Motor neuron (in vitro differentiated cells): Measurements from ENCODE around the gene GPR26. TPM values are rescaled to one million over a fixed set of nuclear protein-coding genes. Genes with fewer than 3 reads are reported as not detected.

Experiments used
- ATAC-seq, 8 experiments: fragments of 200-7000 bp; cut with Tn5 transposase; replicated peaks in 6 of 8; 2 replicates each; pipeline ENCODE4 v1.8.0; 2021; ENCODE audit warnings: mild to moderate bottlenecking in 8 of 8, moderate library complexity in 8 of 8
- H3K27ac ChIP-seq, 2 donors: fragments of 250-450 bp; sonication (Bioruptor Pico); 2 replicates each; pipeline ENCODE4 v1.9.0; 2021; ENCODE audit warnings: antibody characterized with exemption in 2 of 2, mild to moderate bottlenecking in 2 of 2, moderate library complexity in 1 of 2
- H3K4me1 ChIP-seq, 2 donors: fragments of 250-450 bp; sonication (Bioruptor Pico); replicated peaks in 1 of 2; 2 replicates each; pipeline ENCODE4 v1.6.1; 2021; ENCODE audit warnings: antibody characterized with exemption in 2 of 2, mild to moderate bottlenecking in 2 of 2, moderate library complexity in 1 of 2
- H3K4me3 ChIP-seq, 5 donors: fragments of 250-450 bp; sonication (Bioruptor Pico); 2 replicates each; pipeline ENCODE4 v1.9.0; 2021; ENCODE audit warnings: antibody characterized with exemption in 5 of 5, mild to moderate bottlenecking in 5 of 5, moderate library complexity in 4 of 5
- WGBS, 10 experiments: fragments of 450-650 bp; shearing (Covaris generic); methylation state at CpG; one replicate each; pipeline ENCODE4 v1.0.0; 2022; 5-methylcytosine and 5-hydroxymethylcytosine counted together
- in situ Hi-C, 9 experiments: fragments of 400-800 bp; cut with MboI; loops; one replicate each; pipeline ENCODE4 v1.15.0; 2021; ENCODE audit warnings: low sequenced_read_pairs in 9 of 9, low pct_unique_long_range_greater_than_20kb in 2 of 9; ENCODE audit not compliant: unreplicated experiment in 9 of 9
- total RNA-seq, 8 experiments: library from RNA; unstranded; fragments of 300-600 nt; gene quantifications; 2 replicates each; pipeline versions ENCODE4 v1.2.3 to v1.2.4, GENCODE V29; 2022

Gene GPR26
- total RNA-seq, 8 experiments from 2014 or later = 0.04 to 0.36 (median 0.14) TPM

DNA sequence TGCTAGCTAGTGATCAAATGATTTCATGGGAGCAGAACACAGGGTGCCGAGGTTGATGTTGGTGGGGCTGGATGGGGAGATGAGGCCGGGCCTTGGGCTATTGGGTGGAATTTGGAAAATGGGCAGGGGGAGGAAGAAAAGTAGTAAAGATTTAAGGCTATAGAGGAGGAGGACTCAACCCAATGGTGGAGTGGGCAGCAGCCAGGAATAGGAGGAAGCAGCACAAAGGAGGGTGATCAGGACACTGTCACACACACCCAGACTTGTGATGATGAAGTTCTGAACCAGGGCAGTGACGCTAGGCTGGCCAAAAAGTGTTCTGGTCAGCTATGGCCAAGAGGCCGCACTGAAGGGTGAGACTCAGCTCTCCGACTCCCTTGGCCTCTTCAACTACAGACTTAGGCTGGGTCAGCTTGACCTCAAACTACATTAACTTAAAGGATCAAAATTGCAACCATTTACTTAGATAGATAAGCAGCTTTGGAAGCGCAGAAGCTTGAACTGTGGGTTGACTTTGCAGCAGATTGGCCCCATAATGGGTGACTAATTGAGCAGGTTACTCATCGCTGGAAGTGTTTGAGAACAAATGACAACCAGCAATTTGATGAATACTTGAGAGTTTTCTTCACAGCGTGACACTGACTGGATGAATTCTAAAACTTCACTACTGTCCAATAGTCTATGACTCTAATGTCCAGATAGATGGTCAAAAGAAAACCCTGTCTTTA is 29.4 kb upstream of the GPR26 start:
- peaks cover 0 to 4% of the 10 kb centered on the region in 2 donors for H3K4me1 ChIP-seq
- WGBS, 10 experiments = 7 to 89% (median 37%) methylated on average over 2 to 7 of the region's 8 CpGs; no CpG with 5 or more reads in 1 of the 10 experiments
- H3K27ac ChIP-seq = no peak overlapping the region
- no peak for ATAC-seq
- no peak overlapping the region for H3K4me3 ChIP-seq
- in situ Hi-C loops = no loop called here

DNA sequence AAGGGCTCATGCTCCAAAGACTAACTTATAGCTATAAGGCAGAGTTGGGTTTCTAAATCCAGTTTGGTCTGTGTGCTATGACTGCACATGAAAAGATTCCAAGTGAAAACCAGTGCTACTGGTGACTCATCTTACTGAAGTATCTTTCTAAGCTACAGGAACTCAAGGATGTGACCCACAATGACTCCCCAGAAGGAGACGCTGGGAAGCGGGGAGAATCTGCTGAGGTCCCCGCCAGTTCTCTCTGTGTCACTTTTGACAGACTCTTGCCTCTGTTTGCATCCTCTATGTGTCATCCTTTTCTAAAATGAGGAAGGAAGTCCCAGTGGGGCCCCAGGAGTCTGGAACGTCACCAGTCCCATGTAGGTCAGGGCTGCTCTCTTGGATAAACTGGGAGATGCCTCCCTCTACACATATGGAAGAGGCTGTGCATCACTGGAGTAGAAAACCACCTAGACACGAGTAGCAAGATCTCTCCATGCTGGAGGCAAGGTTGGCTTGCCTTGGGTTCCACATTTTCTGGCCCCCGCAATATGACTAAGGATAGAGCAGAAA is 28.8 kb upstream of the GPR26 start:
- H3K4me3 ChIP-seq = no peak overlapping the region
- H3K4me1 ChIP-seq = peaks cover 0 to 4% of the 10 kb centered on the region in 2 donors
- ATAC-seq = no peak
- 6 to 63% (median 40%) methylated on average over 1 to 5 of the region's 6 CpGs; no CpG with 5 or more reads in 3 of the 10 experiments for WGBS, 10 experiments
- in situ Hi-C loops = no loop called here
- H3K27ac ChIP-seq = no peak overlapping the region

DNA sequence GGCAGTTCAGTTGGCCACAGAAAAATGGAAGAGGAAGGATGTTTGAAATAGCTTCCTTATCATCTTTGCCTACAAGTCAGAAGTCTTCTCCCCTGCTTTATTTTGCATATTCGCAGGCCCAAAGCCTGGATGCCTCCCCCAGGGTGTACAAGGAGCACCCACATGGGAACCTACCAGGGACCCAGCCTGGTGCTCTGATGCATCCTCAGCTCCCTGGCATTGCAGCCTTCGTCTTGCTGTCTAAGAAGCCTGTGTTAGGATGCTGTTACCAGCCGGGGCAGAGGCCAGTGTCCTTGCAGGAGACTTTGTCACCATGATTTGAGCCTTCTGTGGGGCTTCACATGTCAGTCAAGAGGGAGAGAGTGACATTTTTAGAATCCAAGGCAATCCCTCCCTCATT is 27.0 kb upstream of the GPR26 start:
- Histone ChIP-seq H3K4me3 (no peak overlapping the region), H3K4me1 (peaks cover 0 to 4% of the 10 kb centered on the region in 2 donors), H3K27ac (no peak overlapping the region)
- WGBS, 10 experiments = 6 to 93% (median 80%) methylated on average over 1 to 2 of the region's 3 CpGs; no CpG with 5 or more reads in 5 of the 10 experiments
- ATAC-seq = no peak
- in situ Hi-C loops = no loop called here

DNA sequence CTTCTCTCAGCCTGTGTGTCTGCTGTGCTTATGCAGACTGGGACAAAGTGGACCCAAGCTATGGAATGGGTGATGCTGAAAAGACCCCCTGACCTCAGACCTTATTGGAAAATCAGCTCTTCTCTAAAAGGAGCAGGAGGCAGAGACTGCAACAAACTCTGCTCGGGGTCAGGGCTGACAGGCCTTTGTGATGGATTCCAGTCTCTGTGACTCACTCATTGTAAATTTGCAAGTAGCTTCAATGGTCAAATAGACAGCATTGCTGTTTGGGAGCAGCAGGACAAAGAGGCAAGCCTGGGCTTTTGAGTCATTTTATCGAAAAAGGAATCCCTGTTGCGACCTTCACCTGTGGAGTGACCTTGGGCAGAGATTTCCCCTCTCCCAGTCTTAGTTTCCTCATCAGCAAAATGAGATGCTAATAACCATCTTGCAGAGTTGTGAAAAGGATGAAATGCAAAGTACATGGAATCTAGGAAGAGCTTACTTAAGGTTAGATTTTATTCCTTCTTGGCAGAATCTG is 26.1 kb upstream of the GPR26 start:
- Histone ChIP-seq H3K4me1 (peaks cover 0 to 4% of the 10 kb centered on the region in 2 donors), H3K4me3 (no peak overlapping the region), H3K27ac (no peak overlapping the region)
- 0 to 15% (median 2%) methylated on average over 2 to 3 of the region's 3 CpGs; no CpG with 5 or more reads in 6 of the 10 experiments for WGBS, 10 experiments
- in situ Hi-C loops = no loop called here
- peak in 6 of 8 experiments; percentile 46 to 82 (median 61) for ATAC-seq

DNA sequence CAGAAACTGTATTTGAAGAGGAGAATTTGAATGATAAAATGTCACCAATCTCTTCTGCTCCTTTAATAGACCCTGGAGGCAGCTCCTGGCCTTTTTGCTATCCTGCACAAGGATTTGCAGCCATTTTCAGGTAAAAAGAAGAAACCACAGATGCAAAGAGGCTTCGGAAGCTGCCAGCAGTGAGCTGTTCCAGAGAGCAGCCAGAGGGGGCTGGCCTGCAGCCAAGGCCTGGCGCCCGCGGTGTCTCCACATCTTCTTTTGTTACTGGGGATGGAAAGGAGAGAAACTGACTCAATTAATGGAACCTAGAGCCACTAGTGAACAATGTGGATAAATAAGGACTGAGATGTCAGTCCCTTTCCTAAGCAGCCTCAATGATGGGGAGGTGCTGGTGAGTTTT is 23.9 kb upstream of the GPR26 start:
- in situ Hi-C loops = no loop called here
- Histone ChIP-seq H3K4me1 (peaks cover 0 to 4% of the 10 kb centered on the region in 2 donors), H3K4me3 (no peak overlapping the region), H3K27ac (no peak overlapping the region)
- 0 to 50% (median 17%) methylated on average over 1 to 4 of the region's 4 CpGs; no CpG with 5 or more reads in 1 of the 10 experiments for WGBS, 10 experiments
- no peak for ATAC-seq

DNA sequence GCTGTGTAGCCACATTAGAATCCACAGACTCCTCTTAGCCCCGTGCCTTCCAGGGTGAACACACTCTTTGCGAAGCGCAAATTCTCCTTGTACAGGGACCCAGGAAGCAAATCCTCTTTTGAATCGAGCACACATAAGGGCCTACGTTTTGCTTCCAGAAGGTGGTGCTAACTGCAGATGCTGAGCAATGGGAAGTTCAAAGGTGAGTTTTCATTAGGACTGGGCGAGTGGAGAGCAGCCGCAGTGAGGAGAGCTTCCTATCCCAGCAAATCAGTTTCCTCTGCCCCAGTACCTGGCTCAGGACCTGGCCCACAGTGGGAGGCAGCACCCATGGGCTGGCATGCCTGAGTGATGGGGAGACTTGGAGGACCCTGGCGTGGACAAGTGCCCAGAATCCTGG is 23.5 kb upstream of the GPR26 start:
- no peak for ATAC-seq
- Histone ChIP-seq H3K4me1 (peaks cover 0 to 4% of the 10 kb centered on the region in 2 donors), H3K4me3 (no peak overlapping the region), H3K27ac (no peak overlapping the region)
- 18 to 100% (median 67%) methylated on average over 1 to 3 of the region's 8 CpGs; no CpG with 5 or more reads in 3 of the 10 experiments for WGBS, 10 experiments
- in situ Hi-C loops = no loop called here

DNA sequence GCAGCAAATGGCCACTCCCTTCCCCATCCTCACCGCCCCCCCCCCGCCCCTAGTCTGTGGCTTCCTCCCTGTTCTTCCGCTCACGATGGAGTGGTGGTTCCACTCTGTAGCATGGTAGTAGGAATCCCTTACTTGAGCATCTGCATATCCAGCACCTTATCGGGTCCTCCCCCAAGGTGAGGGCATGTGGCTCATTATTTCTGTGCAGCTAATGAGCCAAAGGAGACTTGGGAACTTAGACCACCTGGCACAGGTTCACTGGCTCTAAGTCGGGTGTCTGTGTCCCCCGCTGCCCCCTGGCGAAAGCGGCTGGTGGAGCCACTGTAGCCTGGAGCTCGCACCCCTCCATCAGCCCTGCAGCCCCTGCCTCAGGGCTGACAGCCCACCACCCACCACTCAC is 22.8 kb upstream of the GPR26 start:
- in situ Hi-C loops = no loop called here
- Histone ChIP-seq H3K27ac (no peak overlapping the region), H3K4me1 (peaks cover 0 to 4% of the 10 kb centered on the region in 2 donors), H3K4me3 (no peak overlapping the region)
- WGBS, 10 experiments = 20 to 74% methylated on average over 1 to 8 of the region's 10 CpGs; no CpG with 5 or more reads in 8 of the 10 experiments
- no peak for ATAC-seq

DNA sequence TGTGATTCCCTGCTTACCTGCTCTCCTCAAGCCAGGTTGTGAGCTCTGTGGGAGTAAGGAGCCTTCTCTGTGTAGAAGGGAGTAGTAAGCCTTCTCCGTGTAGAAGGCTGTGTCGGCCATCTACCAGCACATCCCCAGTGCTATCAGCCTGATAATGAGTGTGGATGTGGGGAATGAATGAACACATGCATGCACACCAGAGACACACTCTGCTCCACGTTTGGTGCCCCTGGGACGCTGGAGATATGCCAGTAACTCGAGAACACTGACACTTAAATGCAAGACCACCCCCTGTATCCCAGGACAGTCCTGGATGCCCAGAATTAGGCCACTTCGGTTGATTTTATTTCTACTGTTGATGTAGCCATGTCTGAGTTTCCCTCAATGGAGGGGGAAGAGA is 21.1 kb upstream of the GPR26 start:
- in situ Hi-C loops = no loop called here
- WGBS, 10 experiments = 20 to 62% (median 60%) methylated on average over 1 to 5 of the region's 6 CpGs; no CpG with 5 or more reads in 5 of the 10 experiments
- peaks cover 0 to under 1% of the 10 kb centered on the region in 2 donors for H3K4me1 ChIP-seq
- H3K27ac ChIP-seq = no peak overlapping the region
- no peak for ATAC-seq
- no peak overlapping the region for H3K4me3 ChIP-seq

DNA sequence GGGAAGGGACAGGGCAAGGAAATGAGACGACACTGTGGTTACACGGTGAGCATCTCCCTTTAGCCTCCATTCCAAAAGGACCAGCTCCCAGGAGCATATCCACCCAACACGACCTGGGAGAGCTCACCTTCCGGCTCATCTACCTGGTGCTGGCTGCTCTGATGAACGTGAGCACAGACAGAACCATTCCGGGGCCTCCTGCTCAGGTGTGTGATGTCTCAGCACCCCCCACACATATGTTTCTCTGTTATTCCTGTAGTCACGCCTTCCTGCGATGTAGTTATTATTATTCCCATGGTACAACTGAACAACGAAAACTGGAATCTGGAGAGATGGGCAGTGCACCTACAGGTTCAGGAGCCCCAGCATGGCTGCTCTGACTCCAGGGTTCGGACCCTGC is 20.5 kb upstream of the GPR26 start:
- 47 to 100% (median 69%) methylated on average over 1 to 7 of the region's 10 CpGs; no CpG with 5 or more reads in 4 of the 10 experiments for WGBS, 10 experiments

DNA sequence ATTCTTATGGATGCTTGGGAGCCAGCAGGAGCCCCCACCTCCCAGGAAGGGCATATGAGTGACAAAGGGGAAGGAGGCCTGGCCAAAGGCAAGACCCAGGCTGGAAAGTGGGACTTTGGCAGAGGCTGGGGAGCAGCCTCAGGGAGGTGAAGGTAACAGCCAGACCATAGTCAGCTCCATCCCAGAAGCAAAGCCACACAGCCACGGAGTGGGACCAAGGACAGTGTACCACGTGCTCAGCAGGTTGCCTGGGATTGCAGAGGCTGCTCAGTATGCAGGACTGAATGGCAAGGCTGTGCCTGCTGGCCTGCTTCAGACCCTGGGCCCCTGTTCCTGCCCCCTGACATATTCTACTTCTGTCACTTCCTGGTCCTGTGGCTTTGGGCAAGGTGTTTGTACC is 17.6 kb upstream of the GPR26 start:
- no peak overlapping the region for H3K27ac ChIP-seq
- ATAC-seq = peak in 1 of 8 experiments; percentile 40
- H3K4me1 ChIP-seq = no peaks in the 10 kb centered on the region
- no peak overlapping the region for H3K4me3 ChIP-seq
- in situ Hi-C loops = no loop called here
- 33% methylated on average over 1 of the region's 2 CpGs; no CpG with 5 or more reads in 9 of the 10 experiments for WGBS, 10 experiments

More for the DNA sequence above, 20.5 kb upstream of the GPR26 start:
- in situ Hi-C loops = no loop called here
- Histone ChIP-seq H3K27ac (no peak overlapping the region), H3K4me3 (no peak overlapping the region), H3K4me1 (no peaks in the 10 kb centered on the region)
- no peak for ATAC-seq

DNA sequence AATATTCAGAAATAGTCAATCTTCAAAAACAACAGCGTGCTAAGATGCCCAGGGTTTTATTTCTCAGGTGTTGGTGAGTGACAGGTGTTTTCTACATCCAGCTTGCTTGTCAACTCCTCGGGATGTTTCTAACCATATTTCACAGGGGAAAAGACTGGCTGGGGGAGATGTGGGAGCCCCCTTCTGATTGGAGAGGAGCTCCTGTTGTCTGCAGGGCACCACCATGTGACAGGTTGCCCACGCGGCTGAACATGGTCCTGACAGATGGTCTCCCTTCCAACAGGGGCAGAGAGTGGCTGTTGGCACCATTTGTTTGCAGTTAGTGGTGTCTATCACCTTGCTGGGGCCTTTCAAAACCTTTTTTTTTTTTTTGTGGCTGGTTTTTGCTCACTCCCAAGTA is 16.5 kb upstream of the GPR26 start:
- no peak for ATAC-seq
- Histone ChIP-seq H3K27ac (no peak overlapping the region), H3K4me3 (no peak overlapping the region), H3K4me1 (no peaks in the 10 kb centered on the region)
- in situ Hi-C loops = no loop called here
- WGBS, 10 experiments = 0 to 90% (median 41%) methylated on average over 1 to 4 of the region's 4 CpGs; no CpG with 5 or more reads in 2 of the 10 experiments

DNA sequence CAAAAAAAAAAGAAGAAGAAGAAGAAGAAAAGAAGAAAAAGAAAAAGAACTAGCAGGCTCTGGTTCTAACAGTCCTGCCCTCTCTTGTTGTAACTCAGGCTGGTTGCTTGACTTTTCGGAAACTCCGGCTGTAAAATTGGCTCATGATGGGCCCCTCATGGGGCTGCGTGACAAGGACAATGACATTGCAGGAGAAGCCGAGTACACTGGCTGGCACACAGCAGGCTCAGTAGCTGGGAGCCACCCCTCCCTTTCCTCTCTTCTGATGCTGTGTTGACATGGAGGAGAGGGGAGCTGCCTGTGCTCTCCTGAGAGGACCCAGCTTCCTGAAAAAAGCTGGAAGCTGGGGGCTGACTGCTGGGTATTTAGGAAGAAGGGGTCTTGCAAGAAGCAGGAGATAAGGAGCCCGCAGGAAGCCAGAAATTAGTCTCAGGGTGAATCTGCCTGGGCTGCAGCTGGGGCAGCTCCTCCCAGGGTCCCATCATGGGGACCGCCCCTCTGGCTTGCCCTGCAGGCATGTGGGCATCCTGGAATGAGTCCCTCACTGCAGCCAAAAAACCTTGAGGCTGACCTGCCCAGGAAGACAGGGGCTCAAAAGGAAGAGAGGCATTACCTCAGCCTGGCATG is 14.6 kb upstream of the GPR26 start:
- WGBS, 10 experiments = 20 to 100% (median 67%) methylated on average over 1 to 6 of the region's 6 CpGs; no CpG with 5 or more reads in 2 of the 10 experiments
- no peak for ATAC-seq

DNA sequence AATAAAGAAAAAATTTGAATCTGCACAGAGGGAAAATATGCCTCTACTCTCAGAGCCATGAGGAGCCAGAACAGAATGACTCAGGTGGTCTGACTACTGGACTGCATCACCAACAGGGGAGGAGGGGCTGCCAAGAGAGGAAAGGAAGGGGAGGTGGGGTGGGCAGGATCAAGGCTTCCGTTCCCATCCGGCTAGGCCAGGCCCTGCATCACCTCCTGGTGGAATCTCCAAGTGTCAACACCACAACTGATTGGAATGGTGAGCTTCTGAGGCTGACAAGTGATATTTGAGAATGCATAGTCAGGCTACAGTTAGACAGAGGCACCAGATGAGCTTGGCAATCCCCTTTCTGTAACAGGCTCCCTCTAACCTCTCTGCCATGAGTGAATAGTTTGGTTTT is 10.4 kb upstream of the GPR26 start:
- H3K4me3 ChIP-seq = no peak overlapping the region
- in situ Hi-C loops = no loop called here
- peak in 4 of 8 experiments; percentile 23 to 91 (median 64) for ATAC-seq

More for the DNA sequence above, 14.6 kb upstream of the GPR26 start:
- Histone ChIP-seq H3K4me3 (no peak overlapping the region), H3K4me1 (no peaks in the 10 kb centered on the region), H3K27ac (no peak overlapping the region)
- in situ Hi-C loops = no loop called here

More for the DNA sequence above, 10.4 kb upstream of the GPR26 start:
- Histone ChIP-seq H3K27ac (no peak overlapping the region), H3K4me1 (no peaks in the 10 kb centered on the region)
- WGBS, 10 experiments = 0 to 40% (median 20%) methylated on average over 1 to 2 of the region's 2 CpGs; no CpG with 5 or more reads in 7 of the 10 experiments
